Measurements from ENCODE around the gene STYXL1. TPM values are rescaled to one million over a fixed set of nuclear protein-coding genes. Genes with fewer than 3 reads are reported as not detected.

The STYXL1 gene
- total RNA-seq, 1 donor from 2014 or later = 45.3 TPM

DNA sequence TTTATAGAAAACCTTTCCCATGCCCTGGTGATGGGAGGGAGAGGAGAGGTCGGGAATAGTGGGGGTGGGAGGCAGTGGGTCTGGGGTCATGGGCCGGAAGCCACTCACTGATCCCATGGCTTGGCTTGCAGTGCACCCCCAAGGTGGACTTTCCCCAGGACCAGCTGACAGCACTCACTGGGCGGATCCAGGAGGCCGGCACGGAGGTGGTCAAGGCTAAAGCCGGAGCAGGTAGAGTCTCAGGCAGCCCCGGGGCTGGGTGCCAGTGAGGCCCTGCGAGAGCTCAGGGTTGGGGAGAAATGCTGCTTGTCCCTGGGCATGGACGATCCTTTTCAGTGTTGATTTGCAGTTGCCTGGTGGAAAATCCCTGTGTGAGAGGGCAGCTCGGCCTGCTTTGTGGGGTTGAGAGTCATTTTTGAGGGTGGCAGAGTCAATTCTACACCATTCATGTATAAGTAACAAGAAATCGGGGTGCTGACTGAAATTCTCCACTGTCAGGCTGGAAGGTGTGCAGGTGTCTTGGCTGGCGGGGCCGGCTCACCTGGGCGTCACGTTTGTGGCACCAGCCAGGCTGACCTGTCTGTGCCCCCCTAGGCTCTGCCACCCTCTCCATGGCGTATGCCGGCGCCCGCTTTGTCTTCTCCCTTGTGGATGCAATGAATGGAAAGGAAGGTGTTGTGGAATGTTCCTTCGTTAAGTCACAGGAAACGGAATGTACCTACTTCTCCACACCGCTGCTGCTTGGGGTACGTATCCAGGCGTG lies 16.6 kb upstream of the STYXL1 start:
- Histone ChIP-seq H3K4me3 (ENCODE audit: insufficient read depth, low read depth, low read length) (no peak overlapping the region), H3K9ac (ENCODE audit: low read length) (no peak overlapping the region), H3K36me3 (ENCODE audit: insufficient read depth, low read length) (peaks cover 56% of the 10 kb centered on the region), H3K4me2 (ENCODE audit: low read length) (no peak overlapping the region), H3K4me1 (ENCODE audit: insufficient read depth, low read length) (peaks cover 22% of the 10 kb centered on the region), H4K20me1 (ENCODE audit: insufficient read depth, low read length) (peaks cover 31% of the 10 kb centered on the region), H3K27ac (ENCODE audit: low read depth, low read length) (no peak overlapping the region), H2AFZ (ENCODE audit: low read depth, low read length) (no peak overlapping the region), H3K79me2 (ENCODE audit: insufficient read depth, low read length) (no peaks in the 10 kb centered on the region), H3K27me3 (ENCODE audit: insufficient read depth, low read length) (no peaks in the 10 kb centered on the region), H3K9me3 (ENCODE audit: insufficient read depth, low read depth, low read length) (no peaks in the 10 kb centered on the region)
- TF ChIP-seq, protein P1, sequence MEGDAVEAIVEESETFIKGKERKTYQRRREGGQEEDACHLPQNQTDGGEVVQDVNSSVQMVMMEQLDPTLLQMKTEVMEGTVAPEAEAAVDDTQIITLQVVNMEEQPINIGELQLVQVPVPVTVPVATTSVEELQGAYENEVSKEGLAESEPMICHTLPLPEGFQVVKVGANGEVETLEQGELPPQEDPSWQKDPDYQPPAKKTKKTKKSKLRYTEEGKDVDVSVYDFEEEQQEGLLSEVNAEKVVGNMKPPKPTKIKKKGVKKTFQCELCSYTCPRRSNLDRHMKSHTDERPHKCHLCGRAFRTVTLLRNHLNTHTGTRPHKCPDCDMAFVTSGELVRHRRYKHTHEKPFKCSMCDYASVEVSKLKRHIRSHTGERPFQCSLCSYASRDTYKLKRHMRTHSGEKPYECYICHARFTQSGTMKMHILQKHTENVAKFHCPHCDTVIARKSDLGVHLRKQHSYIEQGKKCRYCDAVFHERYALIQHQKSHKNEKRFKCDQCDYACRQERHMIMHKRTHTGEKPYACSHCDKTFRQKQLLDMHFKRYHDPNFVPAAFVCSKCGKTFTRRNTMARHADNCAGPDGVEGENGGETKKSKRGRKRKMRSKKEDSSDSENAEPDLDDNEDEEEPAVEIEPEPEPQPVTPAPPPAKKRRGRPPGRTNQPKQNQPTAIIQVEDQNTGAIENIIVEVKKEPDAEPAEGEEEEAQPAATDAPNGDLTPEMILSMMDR (IDR thresholded peaks at IDR 0.05; ENCODE audit: insufficient read depth, low read depth, low read length) = no peak
- TF ChIP-seq EZH2 (IDR thresholded peaks at IDR 0.05; ENCODE audit: insufficient read depth, low read length) = no peak
- no peak for FAIRE-seq
- Mint-ChIP-seq H3K27ac (ENCODE audit: unreplicated experiment) (no peak overlapping the region), H3K36me3 (ENCODE audit: low read depth, unreplicated experiment) (peaks cover 32% of the 10 kb centered on the region), H3K9me3 (ENCODE audit: unreplicated experiment) (no peaks in the 10 kb centered on the region), H3K4me1 (ENCODE audit: low read depth, unreplicated experiment) (peaks cover 7% of the 10 kb centered on the region), H3K4me3 (ENCODE audit: unreplicated experiment) (no peak overlapping the region), H3K27me3 (ENCODE audit: low read depth, unreplicated experiment) (no peaks in the 10 kb centered on the region)
- no peak for DNase-seq (ENCODE audit: low read depth)

DNA sequence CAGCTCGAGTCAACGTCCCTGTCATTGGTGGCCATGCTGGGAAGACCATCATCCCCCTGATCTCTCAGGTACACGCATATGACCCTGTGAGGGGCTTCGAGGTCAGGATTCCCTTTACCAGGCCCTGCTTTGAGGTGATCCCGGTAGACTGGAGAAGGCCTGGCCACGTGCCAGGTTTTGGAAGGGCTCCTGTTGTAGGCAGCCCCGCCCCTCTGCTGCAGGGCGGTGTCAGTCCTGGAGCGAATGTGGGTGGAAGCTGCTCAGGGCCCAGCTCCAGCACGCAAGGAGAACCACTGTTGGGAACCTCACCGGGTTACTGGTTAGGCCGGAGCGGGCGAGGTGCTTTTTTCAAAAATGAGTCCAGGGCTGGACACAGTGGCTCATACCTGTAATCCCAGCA lies 15.7 kb upstream of the STYXL1 start:
- no peaks in the 10 kb centered on the region for H3K9me3 Mint-ChIP-seq (ENCODE audit: unreplicated experiment)
- H3K27ac Mint-ChIP-seq (ENCODE audit: unreplicated experiment) = no peak overlapping the region

More for the DNA sequence above, 15.7 kb upstream of the STYXL1 start:
- FAIRE-seq = no peak
- Mint-ChIP-seq H3K27me3 (ENCODE audit: low read depth, unreplicated experiment) (no peaks in the 10 kb centered on the region), H3K36me3 (ENCODE audit: low read depth, unreplicated experiment) (peaks cover 34% of the 10 kb centered on the region), H3K4me3 (ENCODE audit: unreplicated experiment) (no peak overlapping the region), H3K4me1 (ENCODE audit: low read depth, unreplicated experiment) (peaks cover 5% of the 10 kb centered on the region)
- no peak overlapping the region for H3K9ac ChIP-seq (ENCODE audit: low read length)
- no peaks in the 10 kb centered on the region for H3K27me3 ChIP-seq (ENCODE audit: insufficient read depth, low read length)
- H3K4me1 ChIP-seq (ENCODE audit: insufficient read depth, low read length) = peaks cover 14% of the 10 kb centered on the region
- H3K79me2 ChIP-seq (ENCODE audit: insufficient read depth, low read length) = no peaks in the 10 kb centered on the region
- TF ChIP-seq, protein P1 (IDR thresholded peaks at IDR 0.05; ENCODE audit: insufficient read depth, low read depth, low read length) = no peak
- no peak for TF ChIP-seq EZH2 (IDR thresholded peaks at IDR 0.05; ENCODE audit: insufficient read depth, low read length)
- H4K20me1 ChIP-seq (ENCODE audit: insufficient read depth, low read length) = peaks cover 34% of the 10 kb centered on the region
- DNase-seq (ENCODE audit: low read depth) = no peak
- no peak overlapping the region for H3K27ac ChIP-seq (ENCODE audit: low read depth, low read length)
- H3K9me3 ChIP-seq (ENCODE audit: insufficient read depth, low read depth, low read length) = no peaks in the 10 kb centered on the region
- H3K36me3 ChIP-seq (ENCODE audit: insufficient read depth, low read length) = peaks cover 64% of the 10 kb centered on the region
- no peak overlapping the region for H3K4me2 ChIP-seq (ENCODE audit: low read length)
- H3K4me3 ChIP-seq (ENCODE audit: insufficient read depth, low read depth, low read length) = no peak overlapping the region
- no peak overlapping the region for H2AFZ ChIP-seq (ENCODE audit: low read depth, low read length)

Measured in astrocyte (in vitro differentiated cells and primary cell).